ENCODE data around the gene FRMPD1. TPM values are rescaled to one million over a fixed set of nuclear protein-coding genes. Genes with fewer than 3 reads are reported as not detected.

Gene FRMPD1
- total RNA-seq, 1 donor from 2014 or later = 6.3 TPM

Other genes starting within 250 kb of the FRMPD1 start
- gene GRHPR, start 228.3 kb upstream of the FRMPD1 start, total RNA-seq = 99.2 TPM
- gene ZBTB5, start 185.5 kb upstream of the FRMPD1 start, total RNA-seq = 15.1 TPM
- 38.1 TPM for gene POLR1E, start 165.0 kb upstream of the FRMPD1 start, total RNA-seq
- 18.3 TPM for gene FBXO10, start 74.6 kb upstream of the FRMPD1 start, total RNA-seq
- 72.0 TPM for gene TOMM5, start 58.4 kb upstream of the FRMPD1 start, total RNA-seq
- 2.1 TPM for gene TRMT10B, start 102.9 kb downstream of the FRMPD1 start, total RNA-seq
- gene EXOSC3, start 134.1 kb downstream of the FRMPD1 start, total RNA-seq = 26.1 TPM
- 13.6 TPM for gene DCAF10, start 149.8 kb downstream of the FRMPD1 start, total RNA-seq